Panc1 (cell line): ENCODE results near the gene CMTM8. TPM values are rescaled to one million over a fixed set of nuclear protein-coding genes. Genes with fewer than 3 reads are reported as not detected.

Source experiments
- ATAC-seq: fragments of 200-7000 bp; cut with Tn5 transposase; 2 replicates; pipeline ENCODE4 v1.9.1; 2020; ENCODE audit warnings: mild to moderate bottlenecking, moderate library complexity
- BruUV-seq: library from RNA; stranded (reverse); fragments of 400-500 nt; replicated peaks from 2 replicates; lab custom pipeline; 2021; lab: Mats Ljungman, UMichigan
- CTCF ChIA-PET: fragments of 300-600 bp; sonication (Branson Sonifier 250); formaldehyde crosslinking; loops from one replicate; lab custom pipeline; 2022; ENCODE audit warnings: antibody characterized with exemption; lab: Charles Lee
- POLR2A ChIA-PET: fragments of 300-600 bp; sonication (Branson Sonifier 250); formaldehyde crosslinking; loops from one replicate; lab custom pipeline; 2022; ENCODE audit warnings: antibody characterized with exemption; lab: Charles Lee
- DNase-seq: peaks from one replicate; pipeline ENCODE4 v3.0.0-alpha.2; 2010; ENCODE audit warnings: low read depth, low spot score
- H3K27ac ChIP-seq: 2 replicates; pipeline ENCODE4 v1.5.1; 2011; ENCODE audit warnings: mild to moderate bottlenecking, low read length, inconsistent platforms
- H3K27me3 ChIP-seq: fragments of 200-500 bp; sonication (Bioruptor generic); 2 replicates; pipeline ENCODE4 v1.6.0; 2014; ENCODE audit warnings: low read length, inconsistent platforms; ENCODE audit not compliant: control insufficient read depth, insufficient read depth
- H3K36me3 ChIP-seq: fragments of 200-500 bp; sonication (Bioruptor generic); 2 replicates; pipeline ENCODE4 v1.5.1; 2014; ENCODE audit warnings: inconsistent platforms, mild to moderate bottlenecking, low read length, moderate library complexity; ENCODE audit not compliant: control insufficient read depth, insufficient read depth
- H3K4me1 ChIP-seq: 2 replicates; pipeline ENCODE4 v1.5.1; 2011; ENCODE audit warnings: inconsistent platforms, mild to moderate bottlenecking, low read length, moderate library complexity; ENCODE audit not compliant: control insufficient read depth, insufficient read depth
- H3K4me3 ChIP-seq, 2 experiments: 2 replicates each; pipeline ENCODE4 v1.5.1; 2011 to 2012; ENCODE audit warnings: low read depth in 2 of 2, low read length in 2 of 2, mild to moderate bottlenecking in 2 of 2, inconsistent platforms in 1 of 2, moderate library complexity in 1 of 2
- H3K9me3 ChIP-seq: fragments of 200-500 bp; sonication (Bioruptor generic); 2 replicates; pipeline ENCODE4 v1.5.1; 2014; ENCODE audit warnings: low read depth, mild to moderate bottlenecking, inconsistent platforms, low read length, moderate library complexity; ENCODE audit not compliant: control insufficient read depth, insufficient read depth
- POLR2AphosphoS5 ChIP-seq: IDR thresholded peaks from 2 replicates; pipeline ENCODE4 v1.6.1; 2012; ENCODE audit warnings: mild to moderate bottlenecking, low read depth, low read length, moderate library complexity
- REST ChIP-seq, 2 experiments: IDR thresholded peaks; 2 replicates each; pipeline ENCODE4 v1.6.1; 2011 to 2012; ENCODE audit warnings: low read depth in 2 of 2, control low read depth in 1 of 2, low read length in 1 of 2, mild to moderate bottlenecking in 1 of 2, moderate library complexity in 1 of 2; ENCODE audit not compliant: insufficient read depth in 1 of 2
- TCF7L2 ChIP-seq: IDR thresholded peaks from 2 replicates; pipeline ENCODE4 v1.6.1; 2011; ENCODE audit warnings: mild to moderate bottlenecking, low read depth, low read length, inconsistent platforms
- in situ Hi-C: cut with HindIII; loops from 2 replicates; pipeline ENCODE4 v1.10.0; 2016; ENCODE audit warnings: low sequenced_read_pairs, low pct_unique_long_range_greater_than_20kb
- intact Hi-C: fragments of 100-400 bp; cut with micrococcal nuclease; formaldehyde crosslinking; loops from one replicate; pipeline ENCODE4 v1.10.0; 2022; ENCODE audit not compliant: unreplicated experiment
- total RNA-seq: library from RNA; stranded (reverse); gene quantifications from one replicate; pipeline ENCODE4 v1.2.1, GENCODE V29; 2021; ENCODE audit not compliant: unreplicated experiment
- TF ChIP-seq, protein P1 (sequence below): fragments of 450-650 bp; IDR thresholded peaks from 2 replicates; pipeline ENCODE4 v1.5.1; 2017; ENCODE audit warnings: mild to moderate bottlenecking

CMTM8 gene
- total RNA-seq, 1 experiment from 2014 or later, result 9.8 TPM

GRCh38 chr3:32399030-32399620 is 160.6 kb downstream of the CMTM8 start:
- in situ Hi-C loops, result no loop called here
- no peak for TF ChIP-seq REST (IDR thresholded peaks at IDR 0.05; ENCODE audit: insufficient read depth in 1 of 2, low read depth in 2 of 2, low read length in 1 of 2)
- TF ChIP-seq TCF7L2, result no peak
- TF ChIP-seq, protein P1, sequence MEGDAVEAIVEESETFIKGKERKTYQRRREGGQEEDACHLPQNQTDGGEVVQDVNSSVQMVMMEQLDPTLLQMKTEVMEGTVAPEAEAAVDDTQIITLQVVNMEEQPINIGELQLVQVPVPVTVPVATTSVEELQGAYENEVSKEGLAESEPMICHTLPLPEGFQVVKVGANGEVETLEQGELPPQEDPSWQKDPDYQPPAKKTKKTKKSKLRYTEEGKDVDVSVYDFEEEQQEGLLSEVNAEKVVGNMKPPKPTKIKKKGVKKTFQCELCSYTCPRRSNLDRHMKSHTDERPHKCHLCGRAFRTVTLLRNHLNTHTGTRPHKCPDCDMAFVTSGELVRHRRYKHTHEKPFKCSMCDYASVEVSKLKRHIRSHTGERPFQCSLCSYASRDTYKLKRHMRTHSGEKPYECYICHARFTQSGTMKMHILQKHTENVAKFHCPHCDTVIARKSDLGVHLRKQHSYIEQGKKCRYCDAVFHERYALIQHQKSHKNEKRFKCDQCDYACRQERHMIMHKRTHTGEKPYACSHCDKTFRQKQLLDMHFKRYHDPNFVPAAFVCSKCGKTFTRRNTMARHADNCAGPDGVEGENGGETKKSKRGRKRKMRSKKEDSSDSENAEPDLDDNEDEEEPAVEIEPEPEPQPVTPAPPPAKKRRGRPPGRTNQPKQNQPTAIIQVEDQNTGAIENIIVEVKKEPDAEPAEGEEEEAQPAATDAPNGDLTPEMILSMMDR, result peak; percentile 68
- CTCF ChIA-PET, result no interaction called here

DNA sequence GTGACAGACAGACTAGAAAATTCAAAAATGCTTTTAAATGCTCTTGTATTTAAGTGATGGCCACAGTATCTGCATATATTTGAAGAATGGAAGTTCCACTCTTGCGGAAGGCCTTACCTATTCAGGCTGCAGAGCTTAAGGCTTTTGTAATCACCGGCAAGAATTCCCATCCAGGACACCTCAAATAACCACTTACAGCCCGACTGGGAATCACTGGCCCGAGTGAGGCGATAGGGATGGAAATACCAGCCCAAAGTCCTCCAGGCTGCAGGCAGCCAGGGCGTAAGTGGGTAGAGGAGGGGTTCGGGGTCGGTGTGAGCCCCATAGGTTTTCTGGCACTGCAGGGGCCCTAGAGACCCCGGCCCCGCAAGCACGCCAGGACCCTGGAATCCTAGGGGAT is 162.6 kb downstream of the CMTM8 start:
- in situ Hi-C loops, result no loop called here
- H3K27ac ChIP-seq, result peak overlapping the region; percentile 93
- TF ChIP-seq POLR2AphosphoS5, result no peak
- no peak for TF ChIP-seq TCF7L2
- TF ChIP-seq REST (IDR thresholded peaks at IDR 0.05; ENCODE audit: insufficient read depth in 1 of 2, low read depth in 2 of 2, low read length in 1 of 2), result no peak
- POLR2A ChIA-PET, result no interaction called here
- peaks cover 38% of the 10 kb centered on the region for H3K4me1 ChIP-seq
- BruUV-seq, result no TSS peak
- CTCF ChIA-PET, result no interaction called here
- peak; percentile 70 for ATAC-seq
- no peaks in the 10 kb centered on the region for H3K36me3 ChIP-seq
- intact Hi-C loops, result no loop called here
- H3K27me3 ChIP-seq, result no peaks in the 10 kb centered on the region
- peak overlapping the region; percentile 37 to 62 for H3K4me3 ChIP-seq
- no peak for DNase-seq
- H3K9me3 ChIP-seq, result no peaks in the 10 kb centered on the region

More at GRCh38 chr3:32399030-32399620, 160.6 kb downstream of the CMTM8 start:
- DNase-seq (no peak), ATAC-seq (no peak)
- H3K9me3 ChIP-seq, result no peaks in the 10 kb centered on the region
- BruUV-seq, result no TSS peak
- no peak overlapping the region for H3K4me3 ChIP-seq
- no peaks in the 10 kb centered on the region for H3K27me3 ChIP-seq
- intact Hi-C loops, result no loop called here
- H3K27ac ChIP-seq, result peak overlapping the region; percentile 66; the same call in 1 of the 2 replicates
- POLR2A ChIA-PET, result interaction anchor here (0.9 kb wide), 1 partner anchor 479 kb away, joined by 6 read pairs; no protein-coding TSS in a partner anchor
- H3K4me1 ChIP-seq, result peaks cover 33% of the 10 kb centered on the region
- no peaks in the 10 kb centered on the region for H3K36me3 ChIP-seq
